HCT116 (cell line): ENCODE measurements around the gene MYOT.

Source experiments
- ATF3 ChIP-seq: IDR thresholded peaks from 2 replicates; pipeline ENCODE4 v1.6.1; 2012
- CTCF ChIP-seq, 3 experiments: fragments of 200-600 bp in 1 of 3; sonication (generic) in 1 of 3; IDR thresholded peaks in 2 of 3; conservative IDR thresholded peaks in 1 of 3; 2 replicates each; pipeline ENCODE4 v1.5.1; 2012 to 2017; ENCODE audit warnings: low read depth in 2 of 3, low read length in 2 of 3, antibody characterized with exemption in 1 of 3, borderline replicate concordance in 1 of 3, control low read depth in 1 of 3, mild to moderate bottlenecking in 1 of 3, mixed read lengths in 1 of 3, mixed run types in 1 of 3, moderate library complexity in 1 of 3; ENCODE audit not compliant: insufficient read depth in 1 of 3
- EZH2phosphoT487 ChIP-seq: fragments of 200-600 bp; IDR thresholded peaks from 2 replicates; pipeline ENCODE4 v1.6.1; 2018; ENCODE audit warnings: antibody characterized with exemption, borderline replicate concordance
- SP1 ChIP-seq: IDR thresholded peaks from 2 replicates; pipeline ENCODE4 v1.6.1; 2012; ENCODE audit warnings: low read depth

GRCh38 chr5:137836997-137837396 lies 30.7 kb upstream of the MYOT start:
- no peak for TF ChIP-seq CTCF (IDR thresholded peaks at IDR 0.05 in 2 of 3, conservative IDR thresholded peaks at IDR 0.05 in 1 of 3; ENCODE audit: borderline replicate concordance in 1 of 3, insufficient read depth in 1 of 3, low read depth in 2 of 3, low read length in 2 of 3)
- TF ChIP-seq SP1 = no peak
- TF ChIP-seq ATF3 = no peak
- TF ChIP-seq EZH2phosphoT487 = no peak
